ENCODE data around the gene ARMH4. TPM values are rescaled to one million over a fixed set of nuclear protein-coding genes. Genes with fewer than 3 reads are reported as not detected.

ARMH4 gene
- total RNA-seq, 1 experiment from 2014 or later = 1.8 TPM

- ATAC-seq (no peak), DNase-seq (ENCODE audit: low read depth, low spot score) (no peak)
- in situ Hi-C loops (cut with HindIII; ENCODE audit: low pct_unique_long_range_greater_than_20kb, low sequenced_read_pairs) (no loop called here), intact Hi-C loops (cut with micrococcal nuclease; ENCODE audit: unreplicated experiment) (no loop called here)
- no peaks in the 10 kb centered on the region for H3K4me1 ChIP-seq (ENCODE audit: control insufficient read depth, insufficient read depth, low read length)
- no TSS peak for BruUV-seq (replicated peaks)
- H3K4me3 ChIP-seq (ENCODE audit: low read depth in 2 of 2, low read length in 2 of 2) = no peak overlapping the region
- no peak for TF ChIP-seq SIN3A (IDR thresholded peaks at IDR 0.05; ENCODE audit: borderline replicate concordance, insufficient read depth, low read depth, low read length)
- no peak for TF ChIP-seq POLR2AphosphoS5 (IDR thresholded peaks at IDR 0.05; ENCODE audit: low read depth, low read length)
- no peak for TF ChIP-seq CTCF (IDR thresholded peaks at IDR 0.05)
- no peak for TF ChIP-seq TCF7L2 (IDR thresholded peaks at IDR 0.05; ENCODE audit: low read depth, low read length)
- TF ChIP-seq REST (IDR thresholded peaks at IDR 0.05; ENCODE audit: insufficient read depth in 1 of 2, low read depth in 2 of 2, low read length in 1 of 2) = no peak
- H3K36me3 ChIP-seq (ENCODE audit: control insufficient read depth, insufficient read depth, low read length) = no peaks in the 10 kb centered on the region
- H3K27ac ChIP-seq (ENCODE audit: low read length) = no peak overlapping the region
- CTCF ChIA-PET = no interaction called here
- no peaks in the 10 kb centered on the region for H3K9me3 ChIP-seq (ENCODE audit: control insufficient read depth, insufficient read depth, low read depth, low read length)
- POLR2A ChIA-PET = no interaction called here
- no peaks in the 10 kb centered on the region for H3K27me3 ChIP-seq (ENCODE audit: control insufficient read depth, insufficient read depth, low read length)
Measured at GRCh38 chr14:58048219-58048618, 103.8 kb downstream of the ARMH4 start.

GRCh38 chr14:58027904-58028303, 124.1 kb downstream of the ARMH4 start:
- in situ Hi-C loops (cut with HindIII; ENCODE audit: low pct_unique_long_range_greater_than_20kb, low sequenced_read_pairs) = no loop called here
- no TSS peak for BruUV-seq (replicated peaks)
- H3K4me3 ChIP-seq (ENCODE audit: low read depth in 2 of 2, low read length in 2 of 2) = no peak overlapping the region
- intact Hi-C loops (cut with micrococcal nuclease; ENCODE audit: unreplicated experiment) = no loop called here
- no peak for DNase-seq (ENCODE audit: low read depth, low spot score)
- CTCF ChIA-PET = no interaction called here
- H3K27me3 ChIP-seq (ENCODE audit: control insufficient read depth, insufficient read depth, low read length) = no peaks in the 10 kb centered on the region
- H3K4me1 ChIP-seq (ENCODE audit: control insufficient read depth, insufficient read depth, low read length) = no peaks in the 10 kb centered on the region
- POLR2A ChIA-PET = no interaction called here
- no peak for ATAC-seq
- no peaks in the 10 kb centered on the region for H3K9me3 ChIP-seq (ENCODE audit: control insufficient read depth, insufficient read depth, low read depth, low read length)
- TF ChIP-seq CTCF (IDR thresholded peaks at IDR 0.05) (no peak), REST (IDR thresholded peaks at IDR 0.05; ENCODE audit: insufficient read depth in 1 of 2, low read depth in 2 of 2, low read length in 1 of 2) (no peak), TCF7L2 (IDR thresholded peaks at IDR 0.05; ENCODE audit: low read depth, low read length) (no peak), POLR2AphosphoS5 (IDR thresholded peaks at IDR 0.05; ENCODE audit: low read depth, low read length) (no peak), SIN3A (IDR thresholded peaks at IDR 0.05; ENCODE audit: borderline replicate concordance, insufficient read depth, low read depth, low read length) (no peak)
- H3K27ac ChIP-seq (ENCODE audit: low read length) = no peak overlapping the region
- no peaks in the 10 kb centered on the region for H3K36me3 ChIP-seq (ENCODE audit: control insufficient read depth, insufficient read depth, low read length)

Measured in Panc1 (cell line).